B cell (primary cell): ENCODE data around the gene SLC4A5. TPM values are rescaled to one million over a fixed set of nuclear protein-coding genes. Genes with fewer than 3 reads are reported as not detected.

ENCODE experiments used
- ATAC-seq: fragments of 200-7000 bp; cut with Tn5 transposase; one replicate; pipeline ENCODE4 v1.10.0; 2021; ENCODE audit warnings: low read depth, mild to moderate bottlenecking, moderate number of reproducible peaks, moderate library complexity
- CTCF ChIA-PET: fragments of 350-600 bp; sonication (Branson Sonifier 250); formaldehyde crosslinking; loops from one replicate; lab custom pipeline; 2021; ENCODE audit warnings: antibody characterized with exemption, inconsistent platforms; lab: Charles Lee
- POLR2A ChIA-PET: fragments of 350-600 bp; sonication (Branson Sonifier 250); formaldehyde crosslinking; loops from one replicate; lab custom pipeline; 2021; ENCODE audit warnings: antibody characterized with exemption; lab: Charles Lee
- DNase-seq: peaks from one replicate; pipeline ENCODE4 v3.0.0; 2013
- H2AFZ ChIP-seq: 2 replicates; pipeline ENCODE4 v1.6.1; 2012; ENCODE audit warnings: mild to moderate bottlenecking, low read depth, low read length; ENCODE audit not compliant: insufficient read depth, poor library complexity, severe bottlenecking
- H3K27ac ChIP-seq, 2 donors: 1 replicate in 1 of 2; 2 replicates in 1 of 2; pipeline ENCODE4 v1.5.1; 2012 to 2013; ENCODE audit warnings: low read length in 2 of 2, mild to moderate bottlenecking in 2 of 2, moderate library complexity in 1 of 2
- H3K27me3 ChIP-seq, 4 experiments: fragments of 200-600 bp in 1 of 4; sonication (generic) in 1 of 4; replicated peaks in 1 of 4; 1 replicate in 2 of 4; 2 replicates in 2 of 4; pipeline versions ENCODE4 v1.6.1 to v1.7.0; 2013 to 2016; ENCODE audit warnings: low read length in 3 of 4, mild to moderate bottlenecking in 2 of 4, mixed read lengths in 1 of 4, moderate library complexity in 1 of 4; ENCODE audit not compliant: insufficient read depth in 4 of 4, control insufficient read depth in 3 of 4; ENCODE audit errors: control extremely low read depth in 1 of 4
- H3K36me3 ChIP-seq, 2 experiments: replicated peaks in 1 of 2; 1 replicate in 1 of 2; 2 replicates in 1 of 2; pipeline versions ENCODE4 v1.6.1 to v1.7.1; 2013; ENCODE audit warnings: low read length in 1 of 2; ENCODE audit not compliant: insufficient read depth in 2 of 2, control insufficient read depth in 1 of 2; ENCODE audit errors: control extremely low read depth in 1 of 2, extremely low read depth in 1 of 2
- H3K4me1 ChIP-seq, 2 donors: fragments of 200-600 bp in 1 of 2; sonication (generic) in 1 of 2; 1 replicate in 1 of 2; 2 replicates in 1 of 2; pipeline versions ENCODE4 v1.5.1 to v1.6.1; 2013 to 2017; ENCODE audit warnings: low read length in 2 of 2; ENCODE audit not compliant: control insufficient read depth in 2 of 2, insufficient read depth in 2 of 2
- H3K4me2 ChIP-seq: replicated peaks from 2 replicates; pipeline ENCODE3; 2012; ENCODE audit warnings: mild to moderate bottlenecking, low read depth, low read length; ENCODE audit not compliant: poor library complexity, severe bottlenecking
- H3K4me3 ChIP-seq, 5 experiments: fragments of 200-600 bp in 1 of 5; sonication (generic) in 1 of 5; 1 replicate in 3 of 5; 2 replicates in 2 of 5; pipeline versions ENCODE4 v1.5.1 to v1.7.0; 2011 to 2016; ENCODE audit warnings: low read length in 4 of 5, mild to moderate bottlenecking in 4 of 5, low read depth in 2 of 5, control low read depth in 1 of 5, moderate library complexity in 1 of 5; ENCODE audit not compliant: insufficient read depth in 1 of 5; ENCODE audit errors: control extremely low read depth in 1 of 5, extremely low read depth in 1 of 5
- H3K79me2 ChIP-seq: fragments of 200-600 bp; sonication (generic); one replicate; pipeline ENCODE4 v1.6.0; 2016; ENCODE audit warnings: low read length; ENCODE audit not compliant: control insufficient read depth, insufficient read depth
- H3K9ac ChIP-seq: fragments of 200-600 bp; sonication (generic); 2 replicates; pipeline ENCODE4 v1.6.1; 2017; ENCODE audit warnings: mild to moderate bottlenecking, low read length, moderate library complexity
- H3K9me3 ChIP-seq, 3 donors: one replicate each; pipeline versions ENCODE4 v1.6.1 to v1.7.1; 2013; ENCODE audit warnings: low read length in 2 of 3; ENCODE audit not compliant: control insufficient read depth in 2 of 3, insufficient read depth in 1 of 3; ENCODE audit errors: control extremely low read depth in 1 of 3
- H4K20me1 ChIP-seq: 2 replicates; pipeline ENCODE4 v1.6.0; 2012; ENCODE audit warnings: mild to moderate bottlenecking, low read length; ENCODE audit not compliant: insufficient read depth, control insufficient read depth, poor library complexity, severe bottlenecking
- H3K27ac Mint-ChIP-seq: one replicate; pipeline ENCODE4 v1.8.0; 2021; ENCODE audit warnings: mixed read lengths
- H3K27me3 Mint-ChIP-seq: one replicate; pipeline ENCODE4 v1.8.0; 2021; ENCODE audit warnings: mixed read lengths
- H3K4me1 Mint-ChIP-seq: one replicate; pipeline ENCODE4 v1.8.0; 2021; ENCODE audit warnings: mixed read lengths
- H3K4me3 Mint-ChIP-seq: one replicate; pipeline ENCODE4 v1.8.0; 2021; ENCODE audit warnings: mixed read lengths
- H3K9me3 Mint-ChIP-seq: one replicate; pipeline ENCODE4 v1.8.0; 2022; ENCODE audit warnings: mixed read lengths; ENCODE audit not compliant: insufficient read depth
- CTCF ChIP-seq: fragments of 200-600 bp; IDR thresholded peaks from one replicate; pipeline ENCODE4 v1.8.0; 2022; ENCODE audit warnings: antibody characterized with exemption, mild to moderate bottlenecking
- EZH2 ChIP-seq: IDR thresholded peaks from 2 replicates; pipeline ENCODE4 v1.6.1; 2012; ENCODE audit warnings: borderline replicate concordance, low read depth, mild to moderate bottlenecking, moderate library complexity, low read length; ENCODE audit not compliant: insufficient read depth, poor library complexity, severe bottlenecking
- WGBS: methylation state at CpG from one replicate; pipeline ENCODE4 v1.1.5; 2013; ENCODE audit warnings: missing lambda C conversion rate; ENCODE audit not compliant: insufficient coverage; 5-methylcytosine and 5-hydroxymethylcytosine counted together
- intact Hi-C: fragments of 100-400 bp; cut with micrococcal nuclease; formaldehyde crosslinking; loops from one replicate; pipeline ENCODE4 v1.10.0; 2022
- polyA plus RNA-seq: library from polyadenylated mRNA; depleted of rRNA; stranded (reverse); fragments of >200 nt; gene quantifications from 2 replicates; pipeline ENCODE4 v1.2.3, GENCODE V29; 2012
- total RNA-seq, 2 donors: library from RNA; stranded (reverse); fragments of 120-200 nt in 1 of 2; gene quantifications; 1 replicate in 1 of 2; 2 replicates in 1 of 2; pipeline versions ENCODE4 v1.2.3 to v1.2.4, GENCODE V29; 2013 to 2022

The SLC4A5 gene
- total and polyA plus RNA-seq, 2 donors (not counting 1 experiment from before 2014, with no cell fraction given) = 3.3 to 9.7 TPM

DNA sequence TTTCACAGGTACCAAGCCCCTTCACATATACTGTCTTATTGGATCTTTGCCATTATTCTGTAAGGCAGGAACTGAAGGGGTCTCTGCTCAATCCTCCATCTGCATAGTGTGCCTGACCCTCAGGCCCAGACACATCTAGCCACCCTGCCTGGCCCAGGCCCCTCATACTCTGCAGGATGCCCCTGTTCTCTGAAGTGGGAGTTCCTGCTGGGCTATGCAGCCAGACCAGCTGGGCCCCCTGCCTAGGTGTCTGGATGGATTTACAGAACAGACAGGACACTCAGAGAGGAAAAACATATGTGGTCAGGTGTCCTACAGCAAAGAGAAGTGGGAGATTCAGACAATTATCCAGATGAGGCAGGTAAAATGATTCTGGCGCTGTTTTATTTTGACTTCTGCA is 42.0 kb downstream of the SLC4A5 start:
- H3K36me3 ChIP-seq = no peaks in the 10 kb centered on the region
- H2AFZ ChIP-seq = no peak overlapping the region
- ATAC-seq = no peak
- TF ChIP-seq CTCF = no peak
- no peak for TF ChIP-seq EZH2
- Mint-ChIP-seq H3K27me3 (no peaks in the 10 kb centered on the region), H3K27ac (no peak overlapping the region), H3K9me3 (peaks cover 4% of the 10 kb centered on the region), H3K4me3 (no peak overlapping the region), H3K4me1 (peaks cover 10% of the 10 kb centered on the region)
- POLR2A ChIA-PET = no interaction called here
- H3K79me2 ChIP-seq = no peaks in the 10 kb centered on the region
- no peak for DNase-seq
- H4K20me1 ChIP-seq = no peaks in the 10 kb centered on the region
- no peaks in the 10 kb centered on the region for H3K27me3 ChIP-seq
- intact Hi-C loops = no loop called here
- CTCF ChIA-PET = no interaction called here
- H3K4me1 ChIP-seq = peaks cover 10 to 11% of the 10 kb centered on the region in 2 donors
- no peak overlapping the region for H3K27ac ChIP-seq
- no CpG with 5 or more reads among the region's 1 CpG for WGBS
- no peak overlapping the region for H3K4me2 ChIP-seq
- no peak overlapping the region for H3K4me3 ChIP-seq
- peaks cover 0 to 6% (median 3%) of the 10 kb centered on the region in 3 donors for H3K9me3 ChIP-seq
- H3K9ac ChIP-seq = no peak overlapping the region

DNA sequence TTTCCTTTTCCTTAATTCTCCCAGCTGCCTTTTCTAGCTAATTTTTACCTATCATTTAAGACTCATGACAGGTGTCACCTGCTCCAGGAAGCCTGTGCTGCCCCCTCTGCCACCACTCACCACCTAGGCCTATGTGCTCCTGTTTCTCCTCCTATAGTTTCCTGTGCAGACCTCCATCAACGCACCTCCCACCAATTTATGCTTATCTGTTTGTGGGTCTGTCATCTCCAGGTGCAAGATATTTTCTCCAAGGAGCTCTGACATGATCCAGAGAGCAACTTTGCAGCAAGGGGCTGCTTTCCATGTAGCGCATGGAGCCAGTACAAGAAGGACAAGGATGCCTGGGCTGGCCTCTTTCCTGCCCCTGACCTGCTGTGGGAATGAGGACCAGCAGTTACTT is 42.7 kb downstream of the SLC4A5 start:
- 93% methylated on average over 1 of the region's 2 CpGs for WGBS
- Histone ChIP-seq H3K4me1 (peaks cover 10 to 11% of the 10 kb centered on the region in 2 donors), H3K9me3 (peaks cover 0 to 6% (median 3%) of the 10 kb centered on the region in 3 donors), H3K79me2 (no peaks in the 10 kb centered on the region), H3K4me3 (no peak overlapping the region), H3K36me3 (no peaks in the 10 kb centered on the region), H2AFZ (no peak overlapping the region), H3K4me2 (no peak overlapping the region), H3K9ac (no peak overlapping the region), H3K27ac (no peak overlapping the region), H4K20me1 (no peaks in the 10 kb centered on the region), H3K27me3 (no peaks in the 10 kb centered on the region)
- Mint-ChIP-seq H3K9me3 (peaks cover 4% of the 10 kb centered on the region), H3K4me1 (peaks cover 10% of the 10 kb centered on the region), H3K4me3 (no peak overlapping the region), H3K27ac (no peak overlapping the region), H3K27me3 (no peaks in the 10 kb centered on the region)
- DNase-seq (no peak), ATAC-seq (no peak)
- intact Hi-C loops = no loop called here
- ChIA-PET POLR2A (no interaction called here), CTCF (no interaction called here)
- no peak for TF ChIP-seq EZH2
- TF ChIP-seq CTCF = no peak
